Peyer's patch (tissue), 4 donors: ENCODE results near the gene CLDN10.

Source experiments
- POLR2A ChIP-seq, 2 donors: fragments of 450-650 bp; IDR thresholded peaks; one replicate each; pipeline ENCODE4 v1.5.1; 2017; ENCODE audit warnings: antibody characterized with exemption in 2 of 2, mild to moderate bottlenecking in 2 of 2, moderate library complexity in 2 of 2
- TF ChIP-seq, protein P1 (sequence below), 6 experiments: fragments of 450-650 bp in 4 of 6; fragments of 200-600 bp in 2 of 6; sonication (generic) in 1 of 6; IDR thresholded peaks; one replicate each; pipeline ENCODE4 v1.5.1; 2017 to 2019; ENCODE audit warnings: antibody characterized with exemption in 6 of 6, mild to moderate bottlenecking in 3 of 6, moderate library complexity in 1 of 6

DNA sequence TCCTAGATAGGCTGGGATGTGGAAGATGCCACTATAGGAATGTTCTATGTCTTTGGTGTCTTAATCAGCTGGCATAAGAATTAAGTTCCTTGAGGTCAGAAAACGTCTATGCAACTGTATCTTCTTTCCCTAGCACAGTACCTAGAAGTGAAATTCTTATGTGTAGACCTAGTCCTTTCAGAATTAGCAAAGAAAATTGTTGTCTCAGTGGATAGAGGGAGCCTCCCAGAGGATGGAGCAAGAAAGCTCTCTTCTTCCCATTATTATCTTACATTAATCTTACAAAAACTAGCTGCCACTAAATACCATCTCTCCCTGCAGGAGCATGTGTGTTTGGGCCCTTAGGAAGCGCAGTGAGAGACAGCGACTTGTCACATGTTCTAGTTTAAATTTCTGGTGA, 11.6 kb downstream of the CLDN10 start:
- TF ChIP-seq, protein P1, sequence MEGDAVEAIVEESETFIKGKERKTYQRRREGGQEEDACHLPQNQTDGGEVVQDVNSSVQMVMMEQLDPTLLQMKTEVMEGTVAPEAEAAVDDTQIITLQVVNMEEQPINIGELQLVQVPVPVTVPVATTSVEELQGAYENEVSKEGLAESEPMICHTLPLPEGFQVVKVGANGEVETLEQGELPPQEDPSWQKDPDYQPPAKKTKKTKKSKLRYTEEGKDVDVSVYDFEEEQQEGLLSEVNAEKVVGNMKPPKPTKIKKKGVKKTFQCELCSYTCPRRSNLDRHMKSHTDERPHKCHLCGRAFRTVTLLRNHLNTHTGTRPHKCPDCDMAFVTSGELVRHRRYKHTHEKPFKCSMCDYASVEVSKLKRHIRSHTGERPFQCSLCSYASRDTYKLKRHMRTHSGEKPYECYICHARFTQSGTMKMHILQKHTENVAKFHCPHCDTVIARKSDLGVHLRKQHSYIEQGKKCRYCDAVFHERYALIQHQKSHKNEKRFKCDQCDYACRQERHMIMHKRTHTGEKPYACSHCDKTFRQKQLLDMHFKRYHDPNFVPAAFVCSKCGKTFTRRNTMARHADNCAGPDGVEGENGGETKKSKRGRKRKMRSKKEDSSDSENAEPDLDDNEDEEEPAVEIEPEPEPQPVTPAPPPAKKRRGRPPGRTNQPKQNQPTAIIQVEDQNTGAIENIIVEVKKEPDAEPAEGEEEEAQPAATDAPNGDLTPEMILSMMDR (IDR thresholded peaks at IDR 0.05): no peak
- no peak for TF ChIP-seq POLR2A (IDR thresholded peaks at IDR 0.05)
